GM20000 (cell line): ENCODE results near the gene CD44.

Experiments used
- DNase-seq: peaks from one replicate; pipeline ENCODE4 v3.0.0; 2012; ENCODE audit warnings: low spot score
- CTCF ChIP-seq: IDR thresholded peaks from 2 replicates; pipeline ENCODE4 v1.5.1; 2012; ENCODE audit warnings: mild to moderate bottlenecking, control low read depth; ENCODE audit errors: extremely low read depth, missing control alignments

The CD44 gene

GRCh38 chr11:35227576-35228327 lies 88.8 kb downstream of the CD44 start:
- no peak for TF ChIP-seq CTCF
- no peak for DNase-seq

- no peak for TF ChIP-seq CTCF
- DNase-seq, result no peak
Observed at GRCh38 chr11:35228328-35228725, 89.4 kb downstream of the CD44 start.

- DNase-seq, result no peak
- no peak for TF ChIP-seq CTCF
Observed at GRCh38 chr11:35230388-35230787, 91.4 kb downstream of the CD44 start.

GRCh38 chr11:35231076-35231860 lies 92.3 kb downstream of the CD44 start:
- DNase-seq, result no peak
- no peak for TF ChIP-seq CTCF

DNA sequence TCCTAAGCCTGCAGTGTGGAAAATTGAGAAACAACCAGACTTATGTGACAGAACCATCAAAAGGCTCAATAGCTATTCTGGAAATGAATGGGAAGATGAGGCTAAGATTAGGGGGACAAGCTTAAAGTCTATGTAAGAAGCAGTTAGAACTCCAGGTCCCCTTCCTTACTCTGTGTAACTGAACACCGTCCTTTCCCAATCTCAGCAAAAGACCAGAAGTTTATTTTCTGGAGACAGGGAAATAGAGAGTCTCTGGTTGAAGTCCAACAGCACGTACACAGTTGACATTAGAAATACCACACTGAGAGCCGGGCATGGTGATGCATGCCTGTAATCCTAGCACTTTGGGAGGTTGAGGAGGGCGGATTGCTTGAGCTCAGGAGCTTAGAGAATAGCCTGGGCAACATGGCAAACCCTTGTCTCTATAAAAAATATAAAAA lies 93.9 kb downstream of the CD44 start:
- TF ChIP-seq CTCF, result no peak
- no peak for DNase-seq

DNA sequence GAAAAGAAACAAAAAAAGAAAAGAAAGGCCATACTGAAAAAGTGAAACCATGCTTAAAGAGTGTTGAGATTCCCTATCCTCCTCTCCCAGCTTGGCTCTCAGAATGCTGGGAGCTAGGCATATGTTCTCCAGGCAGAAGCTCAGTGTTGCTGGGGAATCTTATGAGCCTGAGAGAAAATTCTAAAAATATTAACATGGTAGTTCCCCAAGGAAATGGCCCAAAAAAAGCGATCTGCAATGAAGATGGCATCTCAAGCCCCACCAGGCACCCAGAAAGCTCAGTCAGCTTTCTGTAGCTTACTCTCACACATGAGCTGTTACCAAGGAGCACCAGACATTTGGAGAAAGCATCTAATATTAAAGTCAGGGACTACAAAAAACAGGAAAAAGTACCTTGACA lies 94.5 kb downstream of the CD44 start:
- no peak for DNase-seq
- TF ChIP-seq CTCF, result no peak

DNA sequence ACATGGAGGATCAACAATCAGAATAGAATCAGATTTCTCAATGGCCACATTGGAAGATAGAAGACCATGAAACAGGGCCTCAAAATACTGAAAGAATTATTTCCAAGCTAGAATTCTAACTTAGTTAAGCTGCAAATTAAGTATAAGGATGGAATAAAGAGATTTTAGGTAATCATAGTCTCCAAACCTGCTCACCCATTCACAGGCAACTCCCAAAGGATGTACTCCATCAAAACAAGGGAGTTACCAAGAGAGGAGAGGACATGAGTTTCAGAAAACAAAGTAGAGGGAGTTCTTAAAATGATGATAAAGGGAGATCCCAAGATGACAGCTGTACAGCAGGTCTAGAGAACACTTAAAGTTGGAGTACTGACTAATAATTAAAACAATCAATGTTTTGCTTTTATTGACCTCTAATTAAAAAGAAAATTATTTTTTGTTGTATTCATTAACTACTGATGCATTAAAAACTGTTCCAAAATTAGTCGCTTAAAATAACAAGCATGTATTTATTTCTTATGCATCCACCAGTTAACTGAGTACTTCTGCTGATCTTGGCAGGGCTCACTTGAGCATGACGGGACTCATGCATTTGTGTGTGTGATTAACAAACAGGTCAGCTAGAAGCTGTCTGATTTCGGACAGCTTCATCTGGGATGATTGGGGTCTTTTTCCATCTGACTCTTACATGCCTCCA lies 95.6 kb downstream of the CD44 start:
- no peak for TF ChIP-seq CTCF

More for the DNA sequence above, 95.6 kb downstream of the CD44 start:
- DNase-seq, result no peak
